Activated T-helper 1 cell treated with anti-CD3 and anti-CD28 coated beads, Interleukin-2, amount 50 U/mL, for 16 hours (primary cell): ENCODE measurements around the gene OXSR1.
"Not testable (repeated sequence)": the region's sequence is repeated elsewhere in the genome, so short reads cannot be mapped to it uniquely, and the experiment has no call there.

Experiments
- DNase-seq, 2 donors: peaks; one replicate each; pipeline ENCODE4 v3.0.0-alpha.2; 2020; ENCODE audit warnings: low read depth in 1 of 2, low spot score in 1 of 2

Gene OXSR1

DNA sequence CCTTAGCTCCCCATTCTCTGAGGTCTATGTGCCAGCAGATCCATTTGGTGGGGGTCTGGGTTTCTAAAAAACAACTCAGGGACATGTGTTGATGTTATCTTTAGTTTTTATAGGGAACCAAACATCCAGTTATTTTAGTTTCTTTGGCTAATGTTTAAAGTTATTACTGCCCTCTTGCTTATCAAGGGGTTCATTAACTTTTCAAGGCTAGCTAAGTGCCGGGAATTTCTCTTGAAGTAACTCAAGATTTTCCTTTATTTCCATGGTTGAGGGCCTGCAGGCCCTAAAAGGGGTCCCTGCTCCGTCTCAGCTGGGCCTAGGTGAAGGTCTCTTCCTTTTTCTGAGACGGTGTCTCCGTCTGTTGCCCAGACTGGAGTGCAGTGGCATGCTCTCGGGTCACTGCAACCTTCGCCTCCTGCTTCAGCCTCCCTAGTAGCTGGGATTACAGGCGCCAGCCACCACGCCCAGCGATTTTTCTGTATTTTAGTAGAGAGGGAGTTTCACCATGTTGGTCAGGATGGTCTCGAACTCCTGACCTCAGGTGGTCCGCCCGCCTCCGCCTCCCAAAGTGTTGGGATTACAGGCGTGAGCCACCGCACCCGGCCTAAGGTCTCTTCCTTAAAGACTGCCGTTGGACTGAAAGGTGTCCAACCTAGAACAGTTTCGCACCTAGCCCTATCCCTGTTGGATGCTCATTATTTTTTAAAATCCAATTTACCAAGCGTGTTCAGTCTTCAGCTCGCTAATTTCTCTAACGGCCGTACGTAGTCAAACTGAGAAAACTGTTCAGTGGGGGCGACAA, 1.3 kb upstream of the OXSR1 start:
- DNase-seq = no peak

GRCh38 chr3:38164643-38164951, 740 bp upstream of the OXSR1 start:
- DNase-seq = no peak

DNA sequence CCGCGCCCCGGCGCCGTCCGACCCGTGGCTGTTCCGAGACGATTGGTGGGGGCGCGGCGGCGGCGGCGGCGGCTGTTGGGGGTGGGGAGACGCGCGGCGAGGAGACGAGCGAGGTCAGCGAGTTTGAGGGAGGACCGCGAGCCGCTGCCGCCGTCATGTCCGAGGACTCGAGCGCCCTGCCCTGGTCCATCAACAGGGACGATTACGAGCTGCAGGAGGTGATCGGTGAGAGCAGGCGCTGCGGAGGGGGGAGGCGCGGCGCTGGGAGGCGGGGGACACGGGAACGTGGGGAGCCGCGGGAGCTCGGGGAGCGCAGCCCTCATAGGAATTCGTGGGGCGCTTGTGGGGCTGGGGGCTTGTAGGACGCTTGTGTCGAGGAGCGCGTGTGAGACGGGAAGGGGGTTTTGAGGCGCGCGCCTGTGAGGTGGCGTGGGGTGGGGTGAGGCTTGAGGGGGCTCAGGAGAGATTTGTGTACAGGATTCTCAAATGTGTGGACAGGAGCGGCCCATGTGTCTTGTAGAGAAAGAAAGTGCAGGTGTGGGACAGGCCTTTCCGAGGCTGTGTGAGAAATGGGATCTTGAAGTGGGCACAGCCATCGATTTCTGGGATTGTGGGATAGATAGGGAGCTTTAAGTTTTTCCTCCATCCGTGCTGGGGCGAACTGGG, 518 bp downstream of the OXSR1 start:
- DNase-seq = no peak

DNA sequence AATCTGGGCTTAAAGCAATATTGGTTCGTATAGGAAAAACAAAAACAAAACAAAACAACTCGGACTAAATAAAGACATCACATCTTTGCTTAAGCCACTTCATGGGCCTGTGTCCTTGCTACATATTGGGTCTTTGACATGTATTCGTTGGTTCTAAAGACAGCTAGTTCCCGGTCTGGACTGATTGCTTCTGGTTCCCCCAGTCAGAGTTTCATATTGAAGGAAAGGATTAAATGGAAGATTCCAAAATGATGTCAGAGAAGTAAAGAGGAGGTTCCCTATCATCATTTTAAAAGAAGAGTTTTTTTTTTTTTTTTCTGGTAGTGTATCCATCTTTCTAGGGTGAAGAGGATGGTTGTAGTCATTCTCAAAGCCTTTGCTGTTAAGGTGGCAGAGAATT, 2.3 kb downstream of the OXSR1 start:
- no peak for DNase-seq

DNA sequence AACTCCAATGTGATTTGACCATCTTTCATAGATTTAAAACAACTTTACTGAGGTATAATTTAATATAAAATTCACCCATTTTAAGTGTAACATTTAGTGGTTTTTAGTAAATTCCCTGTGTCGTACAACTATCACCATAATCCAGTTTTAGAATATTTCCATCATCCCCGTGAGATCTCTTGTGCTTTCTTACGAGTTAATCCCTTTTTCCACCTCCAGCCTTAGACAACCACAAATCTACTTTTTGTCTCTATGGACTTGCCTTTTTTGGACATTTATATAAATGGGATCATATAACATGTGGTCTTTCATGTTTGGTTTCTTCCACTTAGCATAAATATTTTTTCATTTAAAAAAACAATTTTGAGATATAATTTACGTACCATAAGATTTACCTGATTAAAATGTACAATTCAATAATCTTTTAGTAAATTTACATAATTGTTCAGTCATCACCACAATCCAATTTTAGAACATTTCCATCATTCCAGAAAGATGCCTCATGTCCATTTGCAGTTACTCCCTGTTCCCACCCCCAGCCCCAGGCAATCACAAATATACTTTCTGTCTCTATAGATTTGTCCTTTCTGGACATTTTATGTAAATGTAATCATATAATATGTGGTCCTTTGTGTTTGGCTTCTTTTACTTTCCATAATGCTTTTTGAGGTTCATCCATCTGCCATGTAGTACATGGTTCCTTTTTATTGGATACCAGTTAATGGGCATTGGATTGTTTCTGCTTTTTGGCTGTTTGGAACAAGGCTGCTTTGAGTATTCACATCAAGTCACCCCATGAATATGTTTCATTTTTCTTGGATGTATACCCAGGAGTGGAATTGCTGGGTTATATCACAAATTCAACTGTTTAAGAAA, 3.1 kb downstream of the OXSR1 start:
- DNase-seq = no peak

GRCh38 chr3:38169027-38169317, 3.6 kb downstream of the OXSR1 start:
- DNase-seq = no peak

DNA sequence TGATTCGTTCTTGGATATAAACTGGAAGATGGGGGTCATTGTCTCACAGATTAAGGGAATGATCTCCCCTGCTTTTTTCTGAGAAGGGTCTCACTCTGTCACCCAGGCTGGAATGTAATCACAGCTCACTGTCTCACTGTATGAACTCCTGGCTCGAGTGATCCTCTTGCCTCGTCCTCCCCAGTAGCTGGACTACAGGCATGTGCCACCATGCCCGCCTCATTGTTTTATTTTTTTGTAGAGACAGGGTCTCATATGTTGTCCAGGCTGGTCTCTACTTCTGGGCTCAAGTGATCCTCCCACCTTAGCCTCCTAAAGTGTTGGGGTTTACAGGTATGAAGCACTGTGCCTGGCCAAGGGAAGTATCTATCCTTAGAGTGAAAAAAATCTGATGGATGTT, 5.4 kb downstream of the OXSR1 start:
- DNase-seq = no peak

- DNase-seq = no peak
Measured at GRCh38 chr3:38171622-38172021, 6.3 kb downstream of the OXSR1 start.

DNA sequence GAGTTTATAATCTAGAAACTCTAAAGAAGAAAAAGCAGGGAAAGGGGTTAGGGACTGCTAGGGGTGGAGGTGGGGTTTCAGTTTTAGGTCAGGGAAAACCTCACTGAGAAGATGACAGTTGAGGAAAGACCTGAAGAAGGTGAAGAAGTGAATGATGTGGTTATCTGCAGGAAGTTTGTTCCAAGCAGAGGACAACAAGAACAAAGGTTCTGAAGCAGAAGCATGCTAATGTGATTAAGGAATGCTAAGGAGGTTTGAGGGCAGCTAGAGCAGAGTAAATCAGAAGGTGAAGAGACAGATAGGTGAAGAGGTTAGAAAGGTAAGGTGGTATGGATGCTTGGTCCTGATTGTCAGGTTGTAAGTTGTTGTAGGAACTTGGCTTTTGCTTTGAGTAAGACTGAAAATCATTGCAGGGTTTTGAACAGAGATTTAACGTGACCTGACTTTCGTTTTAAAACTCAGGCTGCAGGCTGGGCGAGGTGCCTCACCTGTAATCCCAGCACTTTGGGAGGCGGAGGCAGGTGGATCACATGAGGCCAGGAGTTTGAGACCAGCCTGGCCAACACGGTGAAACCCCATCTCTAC, 8.6 kb downstream of the OXSR1 start:
- DNase-seq = no peak

DNA sequence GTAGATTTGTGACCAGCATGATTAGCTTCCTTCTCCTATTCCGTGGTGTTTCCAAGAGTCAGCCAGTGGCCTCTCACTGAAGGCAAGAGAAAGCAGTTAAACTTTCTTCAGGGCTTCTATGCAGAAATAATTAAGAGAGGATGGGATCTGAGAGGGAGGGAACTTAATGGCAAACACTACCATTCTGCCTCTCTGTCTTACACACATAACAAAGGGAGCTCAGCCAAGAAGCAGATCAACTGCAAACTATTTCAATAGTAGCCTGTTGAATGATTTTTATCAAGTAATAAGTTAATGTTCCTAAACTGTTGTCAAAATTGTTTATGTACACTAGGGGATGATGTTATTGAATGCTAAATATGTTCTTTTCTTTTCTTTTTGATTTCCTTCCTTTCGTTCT, 11.8 kb downstream of the OXSR1 start:
- DNase-seq = no peak

DNA sequence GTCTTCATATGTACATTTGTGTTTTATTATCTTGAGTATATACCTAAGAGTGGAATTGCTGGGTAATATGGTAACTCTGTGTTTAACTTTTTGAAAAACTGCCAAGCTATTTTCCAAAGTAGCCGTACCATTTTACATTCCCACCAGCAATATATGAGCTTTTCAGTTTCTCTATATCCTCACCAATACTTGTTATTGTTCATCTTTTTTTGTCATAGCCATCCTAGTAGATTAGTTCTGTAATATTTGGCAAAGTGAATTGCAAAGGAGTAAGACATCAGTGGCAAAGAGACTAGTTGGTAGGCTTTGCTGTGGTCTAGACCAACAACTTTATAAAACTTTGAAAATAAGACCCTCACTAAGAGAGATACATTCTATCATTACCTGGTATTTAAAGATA, 21.4 kb downstream of the OXSR1 start:
- DNase-seq = no peak

GRCh38 chr3:38190481-38190881, 25.1 kb downstream of the OXSR1 start:
- DNase-seq = no peak

DNA sequence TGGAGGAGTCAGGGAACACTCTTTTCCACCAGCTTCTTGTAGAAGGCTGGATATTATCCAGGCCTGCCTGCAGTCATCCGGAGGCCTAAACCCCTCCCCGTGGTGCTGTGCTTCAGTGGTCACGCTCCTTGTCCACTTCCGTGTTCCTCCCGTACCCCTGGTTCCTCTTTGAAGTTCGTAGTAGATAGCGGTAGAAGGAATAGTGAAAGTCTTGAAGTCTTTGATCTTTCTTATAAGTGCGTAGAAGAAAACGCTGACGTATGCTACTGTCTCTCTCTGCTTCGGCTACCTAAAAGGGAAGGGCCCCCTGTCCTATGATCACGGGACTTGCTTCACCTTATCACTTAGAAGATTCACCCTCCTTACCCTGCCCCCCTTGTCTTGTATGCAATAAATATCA, 37.6 kb downstream of the OXSR1 start:
- not testable (repeated sequence) for DNase-seq

DNA sequence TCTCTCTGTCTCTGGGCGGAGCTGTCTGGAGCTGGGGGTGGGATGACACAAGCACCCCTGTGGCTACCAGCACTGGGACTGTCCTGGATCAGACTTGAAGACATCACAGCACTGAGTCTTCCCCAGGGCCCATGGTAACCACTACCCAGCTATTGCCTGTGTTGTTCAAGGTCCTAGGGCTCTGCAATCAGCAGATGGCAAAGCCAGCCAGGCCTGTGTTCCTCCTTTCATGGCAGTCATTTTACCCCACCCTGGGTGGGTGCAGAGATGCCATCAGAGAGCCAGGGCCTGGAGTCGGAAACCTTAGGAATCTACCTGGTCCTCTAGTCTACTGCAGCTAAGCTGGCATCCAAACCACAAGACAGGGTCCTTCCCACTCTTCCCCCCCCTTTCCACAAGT, 38.4 kb downstream of the OXSR1 start:
- no peak for DNase-seq

- DNase-seq = no peak
Measured at GRCh38 chr3:38204599-38205471, 39.5 kb downstream of the OXSR1 start.

DNA sequence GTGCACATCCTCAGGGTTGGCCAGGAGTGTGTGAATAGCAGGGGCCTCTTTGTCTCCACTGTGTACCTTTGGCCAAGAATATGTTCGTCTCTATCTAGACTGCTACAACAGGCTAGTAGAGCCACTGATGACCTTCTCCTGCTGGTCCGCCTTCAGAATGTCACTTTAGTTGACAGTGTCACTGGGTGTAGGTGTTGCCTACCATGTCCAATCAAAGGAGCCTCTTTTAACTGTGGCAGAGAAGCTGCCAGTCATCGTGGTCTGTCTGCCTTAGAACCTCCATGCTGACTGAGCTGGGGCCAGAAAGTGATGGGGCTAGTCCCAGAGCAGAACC, 40.1 kb downstream of the OXSR1 start:
- no peak for DNase-seq

- no peak for DNase-seq
Measured at GRCh38 chr3:38207254-38208003, 42.1 kb downstream of the OXSR1 start.

DNA sequence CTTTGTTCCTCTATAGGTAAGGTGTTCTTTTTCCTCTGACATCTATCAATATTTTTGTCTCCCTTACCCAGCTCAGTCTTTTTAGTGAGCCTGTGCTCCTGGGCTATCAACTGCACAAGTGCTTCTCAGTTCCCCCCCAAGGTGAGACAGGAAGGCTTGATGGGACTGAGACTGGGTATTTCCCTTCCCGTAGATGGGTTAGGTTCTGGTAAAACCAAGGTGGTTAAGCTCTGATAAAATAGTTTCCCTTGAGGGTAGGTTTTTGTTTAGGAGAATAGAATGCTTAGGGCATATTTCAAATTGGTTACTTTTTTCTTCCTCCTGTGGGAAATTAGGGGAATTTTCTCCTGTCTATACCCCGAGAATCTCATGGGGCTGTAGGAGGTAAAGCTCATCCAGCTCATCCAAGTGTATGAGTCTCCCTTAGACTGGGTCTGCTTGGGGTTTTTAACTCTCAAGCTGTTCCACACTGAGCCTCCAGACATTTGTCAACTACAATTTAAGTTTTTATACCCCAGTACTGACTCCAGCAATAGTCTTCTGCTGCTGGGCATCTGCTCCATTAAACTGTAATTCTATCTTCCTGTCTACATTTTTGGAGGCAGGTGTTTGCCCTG, 44.9 kb downstream of the OXSR1 start:
- no peak for DNase-seq

- no peak for DNase-seq
Measured at GRCh38 chr3:38212141-38212540, 46.8 kb downstream of the OXSR1 start.

GRCh38 chr3:38214560-38214959, 49.2 kb downstream of the OXSR1 start:
- no peak for DNase-seq
